ENCODE data around the gene KIF25. TPM values are rescaled to one million over a fixed set of nuclear protein-coding genes. Genes with fewer than 3 reads are reported as not detected.

Gene KIF25
- total and polyA plus RNA-seq, 4 donors, result 0.05 TPM; not detected in 3

GRCh38 chr6:167957626-167958025 is 39.8 kb upstream of the KIF25 start:
- 96% methylated on average over 6 of the region's 6 CpGs for WGBS
- Histone ChIP-seq H3K27me3 (ENCODE audit: control insufficient read depth in 4 of 4, insufficient read depth in 4 of 4, low read length in 3 of 4) (no peaks in the 10 kb centered on the region), H3K27ac (ENCODE audit: low read depth in 1 of 2, low read length in 2 of 2) (peak overlapping the region in 1 of 2 donors; percentile 49), H3K4me3 (ENCODE audit: low read depth in 1 of 3, low read length in 3 of 3) (no peak overlapping the region), H3K9ac (ENCODE audit: low read depth in 1 of 2, low read length in 2 of 2) (no peak overlapping the region), H3K9me3 (ENCODE audit: control insufficient read depth in 4 of 4, low read length in 3 of 4) (no peaks in the 10 kb centered on the region), H3K4me1 (ENCODE audit: control insufficient read depth in 4 of 4, insufficient read depth in 4 of 4, low read length in 3 of 4) (peaks cover 6 to 20% (median 14%) of the 10 kb centered on the region in 4 donors), H3K36me3 (ENCODE audit: control insufficient read depth in 4 of 4, insufficient read depth in 3 of 4, low read depth in 1 of 4, low read length in 3 of 4) (peaks cover 0 to 10% (median 4%) of the 10 kb centered on the region in 4 donors)
- DNase-seq (ENCODE audit: low spot score), result no peak
- TF ChIP-seq RAD21 (IDR thresholded peaks at IDR 0.05) (no peak), YY1 (IDR thresholded peaks at IDR 0.05) (no peak), EGR1 (IDR thresholded peaks at IDR 0.05; ENCODE audit: low read depth in 2 of 2) (no peak), RXRA (IDR thresholded peaks at IDR 0.05) (no peak), FOXA2 (IDR thresholded peaks at IDR 0.05) (no peak), JUND (IDR thresholded peaks at IDR 0.05) (no peak), GABPA (IDR thresholded peaks at IDR 0.05 in 1 of 2, conservative IDR thresholded peaks at IDR 0.05 in 1 of 2) (no peak), NR2F2 (IDR thresholded peaks at IDR 0.05) (no peak), CTCF (IDR thresholded peaks at IDR 0.05; ENCODE audit: low read depth, low read length, missing input control) (no peak), SP1 (IDR thresholded peaks at IDR 0.05) (no peak), MAX (IDR thresholded peaks at IDR 0.05) (no peak), TAF1 (conservative IDR thresholded peaks at IDR 0.05) (no peak), HNF4G (IDR thresholded peaks at IDR 0.05) (no peak), HNF4A (conservative IDR thresholded peaks at IDR 0.05) (no peak)
- TF ChIP-seq, protein P1, sequence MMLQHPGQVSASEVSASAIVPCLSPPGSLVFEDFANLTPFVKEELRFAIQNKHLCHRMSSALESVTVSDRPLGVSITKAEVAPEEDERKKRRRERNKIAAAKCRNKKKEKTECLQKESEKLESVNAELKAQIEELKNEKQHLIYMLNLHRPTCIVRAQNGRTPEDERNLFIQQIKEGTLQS (IDR thresholded peaks at IDR 0.05), result no peak
- TF ChIP-seq, protein P2, sequence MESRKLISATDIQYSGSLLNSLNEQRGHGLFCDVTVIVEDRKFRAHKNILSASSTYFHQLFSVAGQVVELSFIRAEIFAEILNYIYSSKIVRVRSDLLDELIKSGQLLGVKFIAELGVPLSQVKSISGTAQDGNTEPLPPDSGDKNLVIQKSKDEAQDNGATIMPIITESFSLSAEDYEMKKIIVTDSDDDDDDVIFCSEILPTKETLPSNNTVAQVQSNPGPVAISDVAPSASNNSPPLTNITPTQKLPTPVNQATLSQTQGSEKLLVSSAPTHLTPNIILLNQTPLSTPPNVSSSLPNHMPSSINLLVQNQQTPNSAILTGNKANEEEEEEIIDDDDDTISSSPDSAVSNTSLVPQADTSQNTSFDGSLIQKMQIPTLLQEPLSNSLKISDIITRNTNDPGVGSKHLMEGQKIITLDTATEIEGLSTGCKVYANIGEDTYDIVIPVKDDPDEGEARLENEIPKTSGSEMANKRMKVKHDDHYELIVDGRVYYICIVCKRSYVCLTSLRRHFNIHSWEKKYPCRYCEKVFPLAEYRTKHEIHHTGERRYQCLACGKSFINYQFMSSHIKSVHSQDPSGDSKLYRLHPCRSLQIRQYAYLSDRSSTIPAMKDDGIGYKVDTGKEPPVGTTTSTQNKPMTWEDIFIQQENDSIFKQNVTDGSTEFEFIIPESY (IDR thresholded peaks at IDR 0.05), result no peak

DNA sequence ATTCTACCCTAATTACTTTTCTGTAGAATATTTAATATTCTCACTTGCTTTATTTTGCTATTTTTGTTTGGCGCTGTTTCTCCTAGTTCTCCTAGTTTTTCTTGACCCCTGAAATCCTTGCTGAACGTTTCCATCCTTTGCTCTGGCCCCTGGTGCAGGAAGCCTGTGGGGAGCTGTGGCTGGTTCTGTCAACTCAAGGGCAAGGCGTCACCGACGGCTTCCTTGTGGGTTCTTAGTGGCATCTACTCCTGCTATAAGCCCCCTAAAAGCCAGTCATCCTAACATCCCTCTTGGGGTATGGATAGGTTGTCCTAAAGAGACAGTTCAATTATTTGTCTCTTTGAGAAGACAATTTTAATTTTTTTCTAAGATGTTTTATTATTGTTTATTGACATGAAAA is 36.9 kb upstream of the KIF25 start:
- H3K9ac ChIP-seq (ENCODE audit: low read depth in 1 of 2, low read length in 2 of 2), result no peak overlapping the region
- TF ChIP-seq GABPA (IDR thresholded peaks at IDR 0.05 in 1 of 2, conservative IDR thresholded peaks at IDR 0.05 in 1 of 2) (no peak), TAF1 (conservative IDR thresholded peaks at IDR 0.05) (no peak), HNF4A (conservative IDR thresholded peaks at IDR 0.05) (no peak), NR2F2 (IDR thresholded peaks at IDR 0.05) (no peak), SP1 (IDR thresholded peaks at IDR 0.05) (no peak), FOXA1 (IDR thresholded peaks at IDR 0.05) (no peak), MAX (IDR thresholded peaks at IDR 0.05) (no peak)
- TF ChIP-seq, protein P3, sequence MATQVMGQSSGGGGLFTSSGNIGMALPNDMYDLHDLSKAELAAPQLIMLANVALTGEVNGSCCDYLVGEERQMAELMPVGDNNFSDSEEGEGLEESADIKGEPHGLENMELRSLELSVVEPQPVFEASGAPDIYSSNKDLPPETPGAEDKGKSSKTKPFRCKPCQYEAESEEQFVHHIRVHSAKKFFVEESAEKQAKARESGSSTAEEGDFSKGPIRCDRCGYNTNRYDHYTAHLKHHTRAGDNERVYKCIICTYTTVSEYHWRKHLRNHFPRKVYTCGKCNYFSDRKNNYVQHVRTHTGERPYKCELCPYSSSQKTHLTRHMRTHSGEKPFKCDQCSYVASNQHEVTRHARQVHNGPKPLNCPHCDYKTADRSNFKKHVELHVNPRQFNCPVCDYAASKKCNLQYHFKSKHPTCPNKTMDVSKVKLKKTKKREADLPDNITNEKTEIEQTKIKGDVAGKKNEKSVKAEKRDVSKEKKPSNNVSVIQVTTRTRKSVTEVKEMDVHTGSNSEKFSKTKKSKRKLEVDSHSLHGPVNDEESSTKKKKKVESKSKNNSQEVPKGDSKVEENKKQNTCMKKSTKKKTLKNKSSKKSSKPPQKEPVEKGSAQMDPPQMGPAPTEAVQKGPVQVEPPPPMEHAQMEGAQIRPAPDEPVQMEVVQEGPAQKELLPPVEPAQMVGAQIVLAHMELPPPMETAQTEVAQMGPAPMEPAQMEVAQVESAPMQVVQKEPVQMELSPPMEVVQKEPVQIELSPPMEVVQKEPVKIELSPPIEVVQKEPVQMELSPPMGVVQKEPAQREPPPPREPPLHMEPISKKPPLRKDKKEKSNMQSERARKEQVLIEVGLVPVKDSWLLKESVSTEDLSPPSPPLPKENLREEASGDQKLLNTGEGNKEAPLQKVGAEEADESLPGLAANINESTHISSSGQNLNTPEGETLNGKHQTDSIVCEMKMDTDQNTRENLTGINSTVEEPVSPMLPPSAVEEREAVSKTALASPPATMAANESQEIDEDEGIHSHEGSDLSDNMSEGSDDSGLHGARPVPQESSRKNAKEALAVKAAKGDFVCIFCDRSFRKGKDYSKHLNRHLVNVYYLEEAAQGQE (IDR thresholded peaks at IDR 0.05), result no peak
- H3K36me3 ChIP-seq (ENCODE audit: control insufficient read depth in 4 of 4, insufficient read depth in 3 of 4, low read depth in 1 of 4, low read length in 3 of 4), result peaks cover 0 to 6% (median 5%) of the 10 kb centered on the region in 4 donors
- H3K27me3 ChIP-seq (ENCODE audit: control insufficient read depth in 4 of 4, insufficient read depth in 4 of 4, low read length in 3 of 4), result no peaks in the 10 kb centered on the region
- H3K4me3 ChIP-seq (ENCODE audit: low read depth in 1 of 3, low read length in 3 of 3), result no peak overlapping the region
- no peak for DNase-seq (ENCODE audit: low spot score)
- WGBS, result 91% methylated on average over 5 of the region's 5 CpGs
- H3K27ac ChIP-seq (ENCODE audit: low read depth in 1 of 2, low read length in 2 of 2), result no peak overlapping the region
- peaks cover 12 to 41% (median 35%) of the 10 kb centered on the region in 4 donors for H3K4me1 ChIP-seq (ENCODE audit: control insufficient read depth in 4 of 4, insufficient read depth in 4 of 4, low read length in 3 of 4)
- no peaks in the 10 kb centered on the region for H3K9me3 ChIP-seq (ENCODE audit: control insufficient read depth in 4 of 4, low read length in 3 of 4)
